ENCODE measurements around the gene GNG3. TPM values are rescaled to one million over a fixed set of nuclear protein-coding genes. Genes with fewer than 3 reads are reported as not detected.

Gene GNG3
- total RNA-seq: not detected

- ChIA-PET POLR2A (interaction anchor here (0.8 to 11.7 kb wide), 10 partner anchors 19 to 148 kb away, joined by 3 to 123 read pairs (median 6); partner anchors contain the start of genes C11orf98, CSKMT, EEF1G and HNRNPUL2), CTCF (interaction anchor here (0.6 to 2.6 kb wide), 3 partner anchors 13 to 27 kb away, joined by 4 to 19 read pairs (median 4); partner anchors contain the start of gene HNRNPUL2)
- Mint-ChIP-seq H3K27ac (peak within 1 kb of the TSS; percentile 95), H3K36me3 (ENCODE audit: low read depth) (peaks cover 41% of the 10 kb centered on the region), H3K27me3 (ENCODE audit: low read depth) (no peaks in the 10 kb centered on the region), H3K4me3 (peak within 1 kb of the TSS; percentile 85), H3K9me3 (ENCODE audit: insufficient read depth) (no peaks in the 10 kb centered on the region), H3K4me1 (ENCODE audit: low read depth) (peaks cover 53% of the 10 kb centered on the region)
- ATAC-seq: no peak
- peak; percentile 35 for DNase-seq
Observed at GRCh38 chr11:62707277-62707861, at the start of gene GNG3, which contains the start of gene BSCL2. TSS of gene GNG3 (plus strand) at chr11:62707676. CDS start at chr11:62708296, 620 bp downstream. TSS of gene BSCL2 (minus strand) at chr11:62707424. CDS start at chr11:62707195, 229 bp downstream.

- ChIA-PET CTCF (interaction anchor here (0.8 to 3.4 kb wide), 31 partner anchors 9 to 272 kb away, joined by 3 to 23 read pairs (median 4); partner anchors contain the start of genes EML3, HNRNPUL2, INTS5 and POLR2G), POLR2A (interaction anchor here (0.7 to 6.1 kb wide), 50 partner anchors 7 to 1751 kb away, joined by 3 to 76 read pairs (median 6); partner anchors contain the start of genes B3GAT3, BSCL2, EEF1G and GANAB)
- no peaks in the 10 kb centered on the region for H3K27me3 Mint-ChIP-seq (ENCODE audit: low read depth)
- DNase-seq (peak; percentile 76), ATAC-seq (peak; percentile 48)
- H3K4me3 Mint-ChIP-seq: peak overlapping the region; percentile 98
- peaks cover 57% of the 10 kb centered on the region for H3K36me3 Mint-ChIP-seq (ENCODE audit: low read depth)
- no peaks in the 10 kb centered on the region for H3K9me3 Mint-ChIP-seq (ENCODE audit: insufficient read depth)
- peak overlapping the region; percentile 93 for H3K27ac Mint-ChIP-seq
- H3K4me1 Mint-ChIP-seq (ENCODE audit: low read depth): peaks cover 33% of the 10 kb centered on the region
Observed at GRCh38 chr11:62664405-62665074, 42.9 kb upstream of the GNG3 start.

- Mint-ChIP-seq H3K9me3 (ENCODE audit: insufficient read depth) (no peaks in the 10 kb centered on the region), H3K36me3 (ENCODE audit: low read depth) (peaks cover 59% of the 10 kb centered on the region), H3K27me3 (ENCODE audit: low read depth) (no peaks in the 10 kb centered on the region), H3K4me3 (peak within 1 kb of the TSS; percentile 98), H3K27ac (peak within 1 kb of the TSS; percentile 93), H3K4me1 (ENCODE audit: low read depth) (peaks cover 38% of the 10 kb centered on the region)
- ATAC-seq (peak; percentile 93), DNase-seq (peak; percentile 97)
- CTCF ChIA-PET: interaction anchor here (0.8 to 3.4 kb wide), 31 partner anchors 10 to 272 kb away, joined by 3 to 23 read pairs (median 4); partner anchors contain the start of genes EML3, HNRNPUL2, INTS5 and POLR2G
- POLR2A ChIA-PET: interaction anchor here (0.5 to 6.1 kb wide), 53 partner anchors 9 to 1751 kb away, joined by 3 to 76 read pairs (median 6); partner anchors contain the start of genes B3GAT3, BSCL2, EEF1G and GANAB
Observed at GRCh38 chr11:62665075-62665598, 42.3 kb upstream of the GNG3 start, which contains the start of the genes C11orf98 and CSKMT. TSS of gene C11orf98 (minus strand) at chr11:62665210. CDS start at chr11:62665169, 41 bp downstream. TSS of gene CSKMT (plus strand) at chr11:62665312. CDS start at chr11:62665880, 568 bp downstream.

DNA sequence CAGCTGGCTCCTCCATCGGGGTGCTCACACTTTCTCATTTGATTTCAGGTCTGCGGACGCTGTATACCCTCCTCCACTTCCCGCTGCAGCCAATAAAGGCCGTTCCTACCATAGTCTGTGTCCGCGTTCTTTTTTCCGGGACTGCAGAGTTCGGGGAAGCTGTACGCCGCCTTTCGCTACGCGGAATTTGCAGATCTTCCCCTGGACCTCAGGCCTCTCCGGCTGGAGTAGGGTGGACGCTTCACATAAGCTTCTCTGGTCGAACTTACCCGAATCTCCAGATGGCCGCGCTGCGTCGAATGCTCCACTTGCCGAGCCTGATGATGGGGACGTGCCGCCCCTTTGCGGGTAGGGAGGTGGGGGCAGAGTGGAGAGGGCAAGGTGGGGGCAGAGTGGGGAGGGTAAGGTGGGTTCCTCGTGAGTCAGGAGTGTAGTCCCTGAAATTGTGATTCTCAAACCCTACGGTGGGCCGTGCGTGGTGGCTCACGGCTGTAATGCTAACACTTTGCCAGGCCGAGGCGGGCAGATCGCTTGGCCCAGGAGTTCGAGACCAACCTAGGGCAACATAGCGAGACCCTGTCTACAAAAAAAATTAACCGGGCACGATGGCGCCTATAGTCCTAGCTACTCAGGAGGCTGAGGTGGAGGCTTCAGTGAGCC is 41.7 kb upstream of the GNG3 start:
- no peaks in the 10 kb centered on the region for H3K9me3 Mint-ChIP-seq (ENCODE audit: insufficient read depth)
- DNase-seq (peak; percentile 74), ATAC-seq (peak; percentile 24)
- CTCF ChIA-PET: interaction anchor here (1.0 to 3.4 kb wide), 24 partner anchors 10 to 273 kb away, joined by 3 to 23 read pairs (median 5); partner anchors contain the start of genes EML3, HNRNPUL2, INTS5 and ROM1
- H3K27me3 Mint-ChIP-seq (ENCODE audit: low read depth): no peaks in the 10 kb centered on the region
- peak overlapping the region; percentile 93 for H3K27ac Mint-ChIP-seq
- peaks cover 44% of the 10 kb centered on the region for H3K4me1 Mint-ChIP-seq (ENCODE audit: low read depth)
- H3K36me3 Mint-ChIP-seq (ENCODE audit: low read depth): peaks cover 62% of the 10 kb centered on the region
- POLR2A ChIA-PET: interaction anchor here (0.5 to 6.1 kb wide), 48 partner anchors 10 to 1752 kb away, joined by 3 to 76 read pairs (median 6); partner anchors contain the start of genes B3GAT3, BSCL2, EEF1G and GANAB
- H3K4me3 Mint-ChIP-seq: peak overlapping the region; percentile 98

- Mint-ChIP-seq H3K36me3 (ENCODE audit: low read depth) (peaks cover 65% of the 10 kb centered on the region), H3K4me1 (ENCODE audit: low read depth) (peaks cover 50% of the 10 kb centered on the region), H3K4me3 (peak overlapping the region; percentile 98), H3K27ac (peak overlapping the region; percentile 93), H3K9me3 (ENCODE audit: insufficient read depth) (no peaks in the 10 kb centered on the region), H3K27me3 (ENCODE audit: low read depth) (no peaks in the 10 kb centered on the region)
- ATAC-seq (no peak), DNase-seq (no peak)
- ChIA-PET CTCF (interaction anchor here (1.1 to 3.4 kb wide), 5 partner anchors 15 to 120 kb away, joined by 3 to 23 read pairs (median 6); partner anchors contain the start of gene TUT1), POLR2A (interaction anchor here (1.1 to 6.1 kb wide), 20 partner anchors 9 to 215 kb away, joined by 3 to 76 read pairs (median 14); partner anchors contain the start of genes B3GAT3, BSCL2, GANAB and GNG3)
Observed at GRCh38 chr11:62666259-62666926, 41.1 kb upstream of the GNG3 start.

GRCh38 chr11:62667460-62667859 is 40.0 kb upstream of the GNG3 start:
- H3K9me3 Mint-ChIP-seq (ENCODE audit: insufficient read depth): no peaks in the 10 kb centered on the region
- no peaks in the 10 kb centered on the region for H3K27me3 Mint-ChIP-seq (ENCODE audit: low read depth)
- peak overlapping the region; percentile 98 for H3K4me3 Mint-ChIP-seq
- H3K4me1 Mint-ChIP-seq (ENCODE audit: low read depth): peaks cover 56% of the 10 kb centered on the region
- H3K36me3 Mint-ChIP-seq (ENCODE audit: low read depth): peaks cover 68% of the 10 kb centered on the region
- no peak for ATAC-seq
- no peak for DNase-seq
- peak overlapping the region; percentile 93 for H3K27ac Mint-ChIP-seq
- CTCF ChIA-PET: interaction anchor here (0.9 to 2.1 kb wide), 6 partner anchors 11 to 119 kb away, joined by 3 to 12 read pairs (median 3); partner anchors contain the start of genes MTA2 and TUT1
- POLR2A ChIA-PET: interaction anchor here (1.0 to 6.1 kb wide), 13 partner anchors 9 to 188 kb away, joined by 3 to 76 read pairs (median 7); partner anchors contain the start of genes B3GAT3, GANAB, INTS5 and MTA2

DNA sequence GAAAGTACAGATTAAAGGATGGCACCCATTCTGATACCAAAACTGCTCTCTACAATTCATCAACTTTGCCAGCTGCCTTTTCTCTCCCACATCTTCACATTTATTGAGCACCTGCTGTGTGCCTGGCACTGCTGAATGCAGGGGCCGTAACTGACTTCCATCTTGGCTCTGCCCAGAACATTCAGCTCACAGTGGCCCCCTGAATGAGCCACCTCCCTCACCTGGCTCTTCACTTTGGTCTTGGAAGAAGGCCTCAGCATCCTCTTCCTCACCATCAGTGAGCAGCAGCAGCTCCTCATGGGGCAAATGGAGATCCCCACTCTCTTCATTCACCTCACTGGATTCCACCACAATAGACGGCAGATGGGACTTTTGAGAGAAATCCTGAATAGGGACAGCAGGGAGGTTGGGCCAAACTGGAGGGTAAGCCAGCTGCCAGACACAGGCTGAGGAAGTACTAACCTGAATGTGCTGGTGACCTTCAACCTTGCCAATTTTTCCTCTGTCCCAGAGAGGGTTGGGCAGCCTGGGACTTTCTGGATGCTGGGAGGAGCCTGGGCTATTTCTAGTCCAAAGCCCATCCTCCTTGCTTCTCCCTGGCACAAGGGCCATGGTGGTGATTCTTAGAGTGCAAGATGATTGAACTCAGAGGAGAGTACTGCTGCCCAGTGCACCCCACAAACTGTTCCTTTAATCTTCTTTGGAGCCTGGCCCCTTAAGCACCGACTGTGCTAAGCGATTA is 37.9 kb upstream of the GNG3 start:
- CTCF ChIA-PET: interaction anchor here (1.1 to 3.5 kb wide), 4 partner anchors 16 to 117 kb away, joined by 3 to 11 read pairs (median 4); partner anchors contain the start of genes INTS5 and TUT1
- POLR2A ChIA-PET: interaction anchor here (1.0 to 6.0 kb wide), 7 partner anchors 17 to 171 kb away, joined by 3 to 39 read pairs (median 21); partner anchors contain the start of genes B3GAT3, GANAB, INTS5 and TUT1
- H3K4me1 Mint-ChIP-seq (ENCODE audit: low read depth): peaks cover 63% of the 10 kb centered on the region
- H3K9me3 Mint-ChIP-seq (ENCODE audit: insufficient read depth): no peaks in the 10 kb centered on the region
- H3K36me3 Mint-ChIP-seq (ENCODE audit: low read depth): peaks cover 70% of the 10 kb centered on the region
- ATAC-seq (no peak), DNase-seq (no peak)
- H3K27me3 Mint-ChIP-seq (ENCODE audit: low read depth): no peaks in the 10 kb centered on the region
- peak overlapping the region; percentile 99 for H3K27ac Mint-ChIP-seq
- H3K4me3 Mint-ChIP-seq: peak overlapping the region; percentile 99

- Mint-ChIP-seq H3K36me3 (ENCODE audit: low read depth) (peaks cover 61% of the 10 kb centered on the region), H3K27me3 (ENCODE audit: low read depth) (no peaks in the 10 kb centered on the region), H3K4me1 (ENCODE audit: low read depth) (peaks cover 66% of the 10 kb centered on the region), H3K4me3 (peak overlapping the region; percentile 99), H3K9me3 (ENCODE audit: insufficient read depth) (no peaks in the 10 kb centered on the region), H3K27ac (peak overlapping the region; percentile 99)
- ATAC-seq (peak; percentile 20), DNase-seq (no peak)
- ChIA-PET POLR2A (interaction anchor here (0.6 to 6.0 kb wide), 27 partner anchors 8 to 211 kb away, joined by 3 to 39 read pairs (median 6); partner anchors contain the start of genes BSCL2, EML3, HNRNPUL2 and INTS5), CTCF (interaction anchor here (0.9 to 3.5 kb wide), 9 partner anchors 9 to 115 kb away, joined by 3 to 13 read pairs (median 8); partner anchors contain the start of genes EML3, LRRN4CL, TAF6L and TUT1)
Observed at GRCh38 chr11:62671236-62671607, 36.3 kb upstream of the GNG3 start.

GRCh38 chr11:62671608-62672389 is 35.7 kb upstream of the GNG3 start, which contains the start of the genes LBHD1 and UQCC3:
TSS of gene LBHD1 (minus strand) at chr11:62672267. CDS start at chr11:62670031, 2,236 bp downstream.
TSS of gene UQCC3 (plus strand) at chr11:62671673. CDS start at chr11:62671746, 73 bp downstream.
- CTCF ChIA-PET: interaction anchor here (0.9 to 3.5 kb wide), 10 partner anchors 9 to 115 kb away, joined by 3 to 13 read pairs (median 6); partner anchors contain the start of genes EML3, LRRN4CL, TAF6L and TUT1
- Mint-ChIP-seq H3K4me3 (peak within 1 kb of the TSS; percentile 99), H3K36me3 (ENCODE audit: low read depth) (peaks cover 61% of the 10 kb centered on the region)

More at GRCh38 chr11:62671608-62672389, 35.7 kb upstream of the GNG3 start, which contains the start of the genes LBHD1 and UQCC3:
- H3K9me3 Mint-ChIP-seq (ENCODE audit: insufficient read depth): no peaks in the 10 kb centered on the region
- H3K27me3 Mint-ChIP-seq (ENCODE audit: low read depth): no peaks in the 10 kb centered on the region
- H3K27ac Mint-ChIP-seq: peak within 1 kb of the TSS; percentile 99
- H3K4me1 Mint-ChIP-seq (ENCODE audit: low read depth): peaks cover 67% of the 10 kb centered on the region
- POLR2A ChIA-PET: interaction anchor here (0.6 to 6.0 kb wide), 34 partner anchors 9 to 214 kb away, joined by 3 to 39 read pairs (median 5); partner anchors contain the start of genes B3GAT3, BSCL2, EEF1G and EML3
- peak; percentile 85 for ATAC-seq
- DNase-seq: peak; percentile 81
